ENCODE measurements around the gene MPDU1. TPM values are rescaled to one million over a fixed set of nuclear protein-coding genes. Genes with fewer than 3 reads are reported as not detected.

MPDU1 gene
- total RNA-seq, 1 experiment from 2014 or later, result 34.6 TPM

GRCh38 chr17:7613769-7614424 is 30.2 kb downstream of the MPDU1 start:
- TSS peak; percentile 39 for BruUV-seq (replicated peaks)
- peak overlapping the region; percentile 57 for H3K27ac Mint-ChIP-seq (ENCODE audit: unreplicated experiment)
- H3K4me1 Mint-ChIP-seq (ENCODE audit: low read depth, unreplicated experiment), result peaks cover 23% of the 10 kb centered on the region
- peaks cover 28% of the 10 kb centered on the region for H3K36me3 Mint-ChIP-seq (ENCODE audit: insufficient read depth, unreplicated experiment)
- peak overlapping the region; percentile 78 for H3K4me3 Mint-ChIP-seq (ENCODE audit: low read depth, unreplicated experiment)
- intact Hi-C loops (cut with micrococcal nuclease; ENCODE audit: unreplicated experiment), result no loop called here
- TF ChIP-seq, protein P1, sequence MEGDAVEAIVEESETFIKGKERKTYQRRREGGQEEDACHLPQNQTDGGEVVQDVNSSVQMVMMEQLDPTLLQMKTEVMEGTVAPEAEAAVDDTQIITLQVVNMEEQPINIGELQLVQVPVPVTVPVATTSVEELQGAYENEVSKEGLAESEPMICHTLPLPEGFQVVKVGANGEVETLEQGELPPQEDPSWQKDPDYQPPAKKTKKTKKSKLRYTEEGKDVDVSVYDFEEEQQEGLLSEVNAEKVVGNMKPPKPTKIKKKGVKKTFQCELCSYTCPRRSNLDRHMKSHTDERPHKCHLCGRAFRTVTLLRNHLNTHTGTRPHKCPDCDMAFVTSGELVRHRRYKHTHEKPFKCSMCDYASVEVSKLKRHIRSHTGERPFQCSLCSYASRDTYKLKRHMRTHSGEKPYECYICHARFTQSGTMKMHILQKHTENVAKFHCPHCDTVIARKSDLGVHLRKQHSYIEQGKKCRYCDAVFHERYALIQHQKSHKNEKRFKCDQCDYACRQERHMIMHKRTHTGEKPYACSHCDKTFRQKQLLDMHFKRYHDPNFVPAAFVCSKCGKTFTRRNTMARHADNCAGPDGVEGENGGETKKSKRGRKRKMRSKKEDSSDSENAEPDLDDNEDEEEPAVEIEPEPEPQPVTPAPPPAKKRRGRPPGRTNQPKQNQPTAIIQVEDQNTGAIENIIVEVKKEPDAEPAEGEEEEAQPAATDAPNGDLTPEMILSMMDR (IDR thresholded peaks at IDR 0.05; ENCODE audit: unreplicated experiment), result peak; percentile 3
- CTCF ChIA-PET, result interaction anchor here (0.6 to 1.4 kb wide), 3 partner anchors 9 to 209 kb away, joined by 3 to 5 read pairs (median 4); partner anchors contain the start of gene CD68
- no peak for DNase-seq
- no peaks in the 10 kb centered on the region for H3K9me3 Mint-ChIP-seq (ENCODE audit: low read depth, unreplicated experiment)
- no peaks in the 10 kb centered on the region for H3K27me3 Mint-ChIP-seq (ENCODE audit: unreplicated experiment)

GRCh38 chr17:7614425-7615264 is 31.0 kb downstream of the MPDU1 start, which contains the start of gene FXR2:
TSS of gene FXR2 (minus strand) at chr17:7614897. CDS start at chr17:7614532, 365 bp downstream.
- H3K36me3 Mint-ChIP-seq (ENCODE audit: insufficient read depth, unreplicated experiment), result peaks cover 25% of the 10 kb centered on the region
- TF ChIP-seq, protein P1 (IDR thresholded peaks at IDR 0.05; ENCODE audit: unreplicated experiment), result no peak
- intact Hi-C loops (cut with micrococcal nuclease; ENCODE audit: unreplicated experiment), result no loop called here
- peaks cover 23% of the 10 kb centered on the region for H3K4me1 Mint-ChIP-seq (ENCODE audit: low read depth, unreplicated experiment)
- peak; percentile 96 for DNase-seq
- H3K27ac Mint-ChIP-seq (ENCODE audit: unreplicated experiment), result peak within 1 kb of the TSS; percentile 79
- H3K4me3 Mint-ChIP-seq (ENCODE audit: low read depth, unreplicated experiment), result peak within 1 kb of the TSS; percentile 78
- H3K9me3 Mint-ChIP-seq (ENCODE audit: low read depth, unreplicated experiment), result no peaks in the 10 kb centered on the region
- H3K27me3 Mint-ChIP-seq (ENCODE audit: unreplicated experiment), result no peaks in the 10 kb centered on the region
- BruUV-seq (replicated peaks), result no TSS peak
- CTCF ChIA-PET, result interaction anchor here (0.6 to 1.4 kb wide), 7 partner anchors 10 to 400 kb away, joined by 3 to 5 read pairs (median 4); partner anchors contain the start of genes ATP1B2, CD68, SAT2 and TMEM256

GRCh38 chr17:7615265-7615747 is 31.7 kb downstream of the MPDU1 start:
- no peak for DNase-seq
- H3K9me3 Mint-ChIP-seq (ENCODE audit: low read depth, unreplicated experiment), result no peaks in the 10 kb centered on the region
- CTCF ChIA-PET, result interaction anchor here (0.6 to 1.4 kb wide), 7 partner anchors 12 to 401 kb away, joined by 3 to 5 read pairs (median 3); partner anchors contain the start of genes ATP1B2, CD68, SAT2 and TMEM256
- peak overlapping the region; percentile 78 for H3K4me3 Mint-ChIP-seq (ENCODE audit: low read depth, unreplicated experiment)
- H3K36me3 Mint-ChIP-seq (ENCODE audit: insufficient read depth, unreplicated experiment), result peaks cover 25% of the 10 kb centered on the region
- intact Hi-C loops (cut with micrococcal nuclease; ENCODE audit: unreplicated experiment), result no loop called here
- BruUV-seq (replicated peaks), result no TSS peak
- H3K27ac Mint-ChIP-seq (ENCODE audit: unreplicated experiment), result peak overlapping the region; percentile 79
- H3K27me3 Mint-ChIP-seq (ENCODE audit: unreplicated experiment), result no peaks in the 10 kb centered on the region
- TF ChIP-seq, protein P1 (IDR thresholded peaks at IDR 0.05; ENCODE audit: unreplicated experiment), result no peak
- peaks cover 23% of the 10 kb centered on the region for H3K4me1 Mint-ChIP-seq (ENCODE audit: low read depth, unreplicated experiment)

DNA sequence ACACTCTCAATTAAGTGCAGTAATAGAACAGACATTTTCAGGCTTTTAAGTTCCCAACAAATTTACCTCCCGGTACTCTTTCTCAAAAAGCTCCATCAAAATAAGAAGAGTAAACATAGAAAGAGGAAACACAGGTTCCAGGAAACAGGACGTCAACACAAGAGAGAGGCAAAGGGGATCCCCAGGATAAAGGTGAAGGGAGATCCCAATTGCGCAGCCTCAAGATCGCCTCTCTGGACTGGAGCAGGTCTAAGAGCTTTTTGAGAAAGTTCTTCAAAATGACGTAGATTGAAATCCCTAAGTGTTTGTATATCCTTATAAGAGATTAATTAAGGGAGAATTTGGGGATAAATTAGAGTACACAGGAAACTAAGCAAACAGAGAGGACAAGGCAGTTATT is 35.0 kb downstream of the MPDU1 start:
- Mint-ChIP-seq H3K27ac (ENCODE audit: unreplicated experiment) (no peak overlapping the region), H3K27me3 (ENCODE audit: unreplicated experiment) (no peaks in the 10 kb centered on the region), H3K36me3 (ENCODE audit: insufficient read depth, unreplicated experiment) (peaks cover 16% of the 10 kb centered on the region), H3K9me3 (ENCODE audit: low read depth, unreplicated experiment) (no peaks in the 10 kb centered on the region), H3K4me1 (ENCODE audit: low read depth, unreplicated experiment) (peaks cover 4% of the 10 kb centered on the region), H3K4me3 (ENCODE audit: low read depth, unreplicated experiment) (no peak overlapping the region)
- intact Hi-C loops (cut with micrococcal nuclease; ENCODE audit: unreplicated experiment), result no loop called here
- no TSS peak for BruUV-seq (replicated peaks)
- DNase-seq, result no peak
- CTCF ChIA-PET, result interaction anchor here (1.3 kb wide), 1 partner anchor 14 kb away, joined by 3 read pairs; no protein-coding TSS in a partner anchor
- TF ChIP-seq, protein P1 (IDR thresholded peaks at IDR 0.05; ENCODE audit: unreplicated experiment), result no peak

Data from Calu3 (cell line).